ENCODE results near the gene TMA7B. TPM values are rescaled to one million over a fixed set of nuclear protein-coding genes. Genes with fewer than 3 reads are reported as not detected.

TMA7B gene
- total and polyA plus RNA-seq, 2 of the 4 experiments (the other 2 are of a cell fraction): not detected

DNA sequence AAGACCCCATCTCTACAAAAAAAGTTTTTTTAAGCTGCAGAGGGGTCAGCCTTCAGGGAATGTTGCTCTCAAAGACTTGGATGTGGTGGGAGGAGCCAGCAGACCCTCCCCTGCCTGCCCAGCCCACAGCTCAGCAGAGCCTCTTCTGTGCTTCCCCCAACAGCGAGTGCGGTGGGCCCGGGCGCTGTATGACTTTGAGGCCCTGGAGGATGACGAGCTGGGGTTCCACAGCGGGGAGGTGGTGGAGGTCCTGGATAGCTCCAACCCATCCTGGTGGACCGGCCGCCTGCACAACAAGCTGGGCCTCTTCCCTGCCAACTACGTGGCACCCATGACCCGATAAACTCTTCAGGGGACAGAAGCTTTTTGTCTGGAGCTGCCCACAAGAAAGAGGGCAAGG, 10.5 kb downstream of the TMA7B start:
- dilution Hi-C loops (cut with HindIII; ENCODE audit: low sequenced_read_pairs, unreplicated experiment) (no loop called here), in situ Hi-C loops (cut with MboI; ENCODE audit: low sequenced_read_pairs) (no loop called here), intact Hi-C loops (cut with micrococcal nuclease) (no loop called here)
- Histone ChIP-seq H2BK20ac (ENCODE audit: low read depth, low read length) (no peak overlapping the region), H4K91ac (ENCODE audit: insufficient read depth, low read depth, low read length) (no peak overlapping the region), H4K5ac (ENCODE audit: low read depth, low read length) (no peak overlapping the region), H2AFZ (replicated peaks; ENCODE audit: low read length, poor library complexity) (no peak overlapping the region), H3K23ac (ENCODE audit: low read depth, low read length) (no peak overlapping the region), H3K56ac (ENCODE audit: extremely low read depth, insufficient read depth, low read length) (no peak overlapping the region), H3K18ac (ENCODE audit: low read depth, low read length) (no peak overlapping the region), H2AK9ac (replicated peaks; ENCODE audit: low read depth, low read length, poor library complexity) (no peak overlapping the region), H3K27ac (ENCODE audit: insufficient read depth, low read length) (no peak overlapping the region), H3K27me3 (ENCODE audit: control insufficient read depth, insufficient read depth, low read length) (peaks cover 49% of the 10 kb centered on the region), H3K4me2 (ENCODE audit: low read depth, low read length) (no peak overlapping the region), H3K9me1 (ENCODE audit: insufficient read depth, low read length) (no peaks in the 10 kb centered on the region), H2BK15ac (ENCODE audit: low read depth, low read length) (no peak overlapping the region), H3K4me1 (ENCODE audit: control insufficient read depth, insufficient read depth, low read length) (no peaks in the 10 kb centered on the region), H3K9ac (ENCODE audit: low read depth, low read length) (no peak overlapping the region), H2BK120ac (ENCODE audit: low read depth, low read length) (no peak overlapping the region), H3K36me3 (ENCODE audit: control insufficient read depth, insufficient read depth, low read length) (no peaks in the 10 kb centered on the region), H3K79me1 (ENCODE audit: low read depth in 1 of 2, low read length in 2 of 2) (no peaks in the 10 kb centered on the region), H4K8ac (ENCODE audit: low read depth in 2 of 2, low read length in 2 of 2) (no peak overlapping the region), H2BK5ac (ENCODE audit: low read depth, low read length, poor library complexity, severe bottlenecking) (no peak overlapping the region), H2AK5ac (ENCODE audit: low read depth, low read length) (no peak overlapping the region), H3K9me3 (ENCODE audit: control insufficient read depth, insufficient read depth, low read length) (no peaks in the 10 kb centered on the region), H3K4ac (ENCODE audit: low read depth, low read length) (no peak overlapping the region), H3K14ac (replicated peaks; ENCODE audit: low read depth, low read length) (no peak overlapping the region), H3K4me3 (ENCODE audit: insufficient read depth, low read depth, low read length) (no peak overlapping the region), H4K20me1 (ENCODE audit: insufficient read depth, low read length) (no peaks in the 10 kb centered on the region)
- TF ChIP-seq POLR2A (IDR thresholded peaks at IDR 0.05; ENCODE audit: low read depth, low read length): no peak
- TF ChIP-seq BHLHE40 (IDR thresholded peaks at IDR 0.05; ENCODE audit: low read depth, low read length): no peak
- TF ChIP-seq CTCF (conservative IDR thresholded peaks at IDR 0.05; ENCODE audit: low read depth, low read length): no peak
- no peak for TF ChIP-seq RFX5 (IDR thresholded peaks at IDR 0.05; ENCODE audit: low read depth, low read length)
- no peak for TF ChIP-seq MXI1 (IDR thresholded peaks at IDR 0.05; ENCODE audit: borderline replicate concordance, low read depth, low read length)
- TF ChIP-seq MAZ (IDR thresholded peaks at IDR 0.05; ENCODE audit: borderline replicate concordance, low read depth, low read length): no peak
- no peak for TF ChIP-seq CEBPB (IDR thresholded peaks at IDR 0.05; ENCODE audit: low read depth, low read length)
- ChIA-PET POLR2A (ENCODE audit: unreplicated experiment) (no interaction called here), CTCF (no interaction called here)
- ATAC-seq (ENCODE audit: low read depth): no peak
- no peak for DNase-seq
- no TSS peak for BruUV-seq (replicated peaks)
- 67% methylated on average over 1 of the region's 10 CpGs; no CpG with 5 or more reads in 1 of the 2 experiments for WGBS, 2 experiments (ENCODE audit: extremely low coverage in 2 of 2, insufficient read length in 1 of 2)
